ENCODE measurements around the gene CDK14. TPM values are rescaled to one million over a fixed set of nuclear protein-coding genes. Genes with fewer than 3 reads are reported as not detected.

CDK14 gene
- total RNA-seq, 1 donor from 2014 or later, result 64.6 TPM

GRCh38 chr7:90988996-90989765 lies 393.1 kb downstream of the CDK14 start:
- Mint-ChIP-seq H3K4me1 (peaks cover 2% of the 10 kb centered on the region), H3K9me3 (no peaks in the 10 kb centered on the region), H3K4me3 (no peak overlapping the region), H3K27ac (no peak overlapping the region), H3K36me3 (peaks cover 14% of the 10 kb centered on the region), H3K27me3 (ENCODE audit: low read depth) (no peaks in the 10 kb centered on the region)
- no peak for TF ChIP-seq CTCF (IDR thresholded peaks at IDR 0.05; ENCODE audit: unreplicated experiment)
- DNase-seq (ENCODE audit: low spot score in 2 of 2, unreplicated experiment in 2 of 2), result no peak

GRCh38 chr7:90994121-90994520 lies 398.0 kb downstream of the CDK14 start:
- no peak for DNase-seq (ENCODE audit: low spot score in 2 of 2, unreplicated experiment in 2 of 2)
- no peak for TF ChIP-seq CTCF (IDR thresholded peaks at IDR 0.05; ENCODE audit: unreplicated experiment)
- Mint-ChIP-seq H3K9me3 (no peaks in the 10 kb centered on the region), H3K36me3 (peaks cover 11% of the 10 kb centered on the region), H3K27me3 (ENCODE audit: low read depth) (no peaks in the 10 kb centered on the region), H3K4me1 (no peaks in the 10 kb centered on the region), H3K27ac (no peak overlapping the region), H3K4me3 (no peak overlapping the region)

- TF ChIP-seq CTCF (IDR thresholded peaks at IDR 0.05; ENCODE audit: unreplicated experiment), result no peak
- no peak overlapping the region for H3K4me3 Mint-ChIP-seq
- no peaks in the 10 kb centered on the region for H3K27me3 Mint-ChIP-seq (ENCODE audit: low read depth)
- H3K9me3 Mint-ChIP-seq, result no peaks in the 10 kb centered on the region
- H3K36me3 Mint-ChIP-seq, result peaks cover 11% of the 10 kb centered on the region
- DNase-seq (ENCODE audit: low spot score in 2 of 2, unreplicated experiment in 2 of 2), result no peak
- H3K27ac Mint-ChIP-seq, result no peak overlapping the region
- H3K4me1 Mint-ChIP-seq, result no peaks in the 10 kb centered on the region
These were observed 398.5 kb downstream of the CDK14 start for GRCh38 chr7:90994601-90995000.

- H3K36me3 Mint-ChIP-seq, result peaks cover 8% of the 10 kb centered on the region
- no peak overlapping the region for H3K27ac Mint-ChIP-seq
- peaks cover 8% of the 10 kb centered on the region for H3K4me1 Mint-ChIP-seq
- no peaks in the 10 kb centered on the region for H3K27me3 Mint-ChIP-seq (ENCODE audit: low read depth)
- no peak for TF ChIP-seq CTCF (IDR thresholded peaks at IDR 0.05; ENCODE audit: unreplicated experiment)
- no peak overlapping the region for H3K4me3 Mint-ChIP-seq
- no peaks in the 10 kb centered on the region for H3K9me3 Mint-ChIP-seq
- no peak for DNase-seq (ENCODE audit: low spot score in 2 of 2, unreplicated experiment in 2 of 2)
These were observed 399.9 kb downstream of the CDK14 start for GRCh38 chr7:90995996-90996395.

- Mint-ChIP-seq H3K36me3 (peaks cover 18% of the 10 kb centered on the region), H3K4me1 (peaks cover 11% of the 10 kb centered on the region), H3K27me3 (ENCODE audit: low read depth) (no peaks in the 10 kb centered on the region), H3K4me3 (no peak overlapping the region), H3K27ac (peak overlapping the region; percentile 16), H3K9me3 (peaks cover 12% of the 10 kb centered on the region)
- DNase-seq (ENCODE audit: low spot score in 2 of 2, unreplicated experiment in 2 of 2), result no peak
- TF ChIP-seq CTCF (IDR thresholded peaks at IDR 0.05; ENCODE audit: unreplicated experiment), result no peak
These were observed 404.2 kb downstream of the CDK14 start for GRCh38 chr7:90999989-91000979.
